ENCODE results near the gene LRRC26.

The LRRC26 gene

GRCh38 chr9:137174722-137175293 is 5.0 kb upstream of the LRRC26 start:
- Histone ChIP-seq H3K27ac (no peak overlapping the region), H3K9ac (ENCODE audit: insufficient read length) (no peak overlapping the region), H3K36me3 (ENCODE audit: insufficient read depth, low read length) (no peaks in the 10 kb centered on the region; the same call in 1 of the 2 replicates), H3K4me3 (peak overlapping the region; percentile 58), H3K9me3 (ENCODE audit: low read depth, low read length) (no peaks in the 10 kb centered on the region)
- TF ChIP-seq POLR2AphosphoS5 (IDR thresholded peaks at IDR 0.05; ENCODE audit: borderline replicate concordance, low read depth, low read length) (no peak), FOXP2 (optimal IDR thresholded peaks at IDR 0.05; ENCODE audit: control extremely low read depth, extremely low read length, insufficient read depth) (no peak)
- DNase-seq (ENCODE audit: low read depth, low spot score) = no peak

- Histone ChIP-seq H3K9me3 (ENCODE audit: low read depth, low read length) (no peaks in the 10 kb centered on the region), H3K27ac (no peak overlapping the region), H3K36me3 (ENCODE audit: insufficient read depth, low read length) (no peaks in the 10 kb centered on the region), H3K4me3 (peak overlapping the region; percentile 58), H3K9ac (ENCODE audit: insufficient read length) (no peak overlapping the region)
- no peak for DNase-seq (ENCODE audit: low read depth, low spot score)
- TF ChIP-seq POLR2AphosphoS5 (IDR thresholded peaks at IDR 0.05; ENCODE audit: borderline replicate concordance, low read depth, low read length) (no peak), EZH2 (IDR thresholded peaks at IDR 0.05) (no peak), FOXP2 (optimal IDR thresholded peaks at IDR 0.05; ENCODE audit: control extremely low read depth, extremely low read length, insufficient read depth) (no peak)
Observed at GRCh38 chr9:137173796-137174664, 4.2 kb upstream of the LRRC26 start.

GRCh38 chr9:137172901-137173795 is 3.3 kb upstream of the LRRC26 start:
- no peak overlapping the region for H3K9ac ChIP-seq (ENCODE audit: insufficient read length)
- H3K9me3 ChIP-seq (ENCODE audit: low read depth, low read length) = no peaks in the 10 kb centered on the region
- H3K27ac ChIP-seq = no peak overlapping the region
- no peak overlapping the region for H3K4me3 ChIP-seq
- TF ChIP-seq EZH2 (IDR thresholded peaks at IDR 0.05) (no peak), FOXP2 (optimal IDR thresholded peaks at IDR 0.05; ENCODE audit: control extremely low read depth, extremely low read length, insufficient read depth) (no peak), POLR2AphosphoS5 (IDR thresholded peaks at IDR 0.05; ENCODE audit: borderline replicate concordance, low read depth, low read length) (no peak)
- no peak for DNase-seq (ENCODE audit: low read depth, low spot score)
- H3K36me3 ChIP-seq (ENCODE audit: insufficient read depth, low read length) = no peaks in the 10 kb centered on the region

GRCh38 chr9:137171149-137171900 is 1.5 kb upstream of the LRRC26 start:
- H3K27ac ChIP-seq = no peak overlapping the region
- H3K36me3 ChIP-seq (ENCODE audit: insufficient read depth, low read length) = no peaks in the 10 kb centered on the region
- no peak for DNase-seq (ENCODE audit: low read depth, low spot score)
- H3K9ac ChIP-seq (ENCODE audit: insufficient read length) = no peak overlapping the region
- H3K9me3 ChIP-seq (ENCODE audit: low read depth, low read length) = no peaks in the 10 kb centered on the region
- H3K4me3 ChIP-seq = no peak overlapping the region
- TF ChIP-seq FOXP2 (optimal IDR thresholded peaks at IDR 0.05; ENCODE audit: control extremely low read depth, extremely low read length, insufficient read depth) = no peak
- TF ChIP-seq EZH2 (IDR thresholded peaks at IDR 0.05) = no peak
- no peak for TF ChIP-seq POLR2AphosphoS5 (IDR thresholded peaks at IDR 0.05; ENCODE audit: borderline replicate concordance, low read depth, low read length)

GRCh38 chr9:137170486-137171148 is 766 bp upstream of the LRRC26 start:
- H3K36me3 ChIP-seq (ENCODE audit: insufficient read depth, low read length) = no peaks in the 10 kb centered on the region
- no peak for DNase-seq (ENCODE audit: low read depth, low spot score)
- TF ChIP-seq POLR2AphosphoS5 (IDR thresholded peaks at IDR 0.05; ENCODE audit: borderline replicate concordance, low read depth, low read length) (no peak), EZH2 (IDR thresholded peaks at IDR 0.05) (no peak)
- no peak overlapping the region for H3K27ac ChIP-seq
- no peak overlapping the region for H3K4me3 ChIP-seq
- no peak overlapping the region for H3K9ac ChIP-seq (ENCODE audit: insufficient read length)
- H3K9me3 ChIP-seq (ENCODE audit: low read depth, low read length) = no peaks in the 10 kb centered on the region

- no peak overlapping the region for H3K27ac ChIP-seq
- H3K9ac ChIP-seq (ENCODE audit: insufficient read length) = no peak overlapping the region
- H3K4me3 ChIP-seq = peak overlapping the region; percentile 22; the same call in 1 of the 2 replicates
- H3K9me3 ChIP-seq (ENCODE audit: low read depth, low read length) = no peaks in the 10 kb centered on the region
- H3K36me3 ChIP-seq (ENCODE audit: insufficient read depth, low read length) = no peaks in the 10 kb centered on the region
- TF ChIP-seq FOXP2 (optimal IDR thresholded peaks at IDR 0.05; ENCODE audit: control extremely low read depth, extremely low read length, insufficient read depth) (no peak), POLR2AphosphoS5 (IDR thresholded peaks at IDR 0.05; ENCODE audit: borderline replicate concordance, low read depth, low read length) (no peak), EZH2 (IDR thresholded peaks at IDR 0.05) (peak; percentile 62)
- DNase-seq (ENCODE audit: low read depth, low spot score) = no peak
Observed at GRCh38 chr9:137168904-137169856, 671 bp downstream of the LRRC26 start.

GRCh38 chr9:137168573-137168903 is 1.3 kb downstream of the LRRC26 start:
- Histone ChIP-seq H3K9me3 (ENCODE audit: low read depth, low read length) (no peaks in the 10 kb centered on the region), H3K4me3 (no peak overlapping the region; the same call in 1 of the 2 replicates), H3K36me3 (ENCODE audit: insufficient read depth, low read length) (no peaks in the 10 kb centered on the region), H3K27ac (no peak overlapping the region), H3K9ac (ENCODE audit: insufficient read length) (no peak overlapping the region)
- DNase-seq (ENCODE audit: low read depth, low spot score) = no peak
- no peak for TF ChIP-seq FOXP2 (optimal IDR thresholded peaks at IDR 0.05; ENCODE audit: control extremely low read depth, extremely low read length, insufficient read depth)
- TF ChIP-seq EZH2 (IDR thresholded peaks at IDR 0.05) = no peak
- TF ChIP-seq POLR2AphosphoS5 (IDR thresholded peaks at IDR 0.05; ENCODE audit: borderline replicate concordance, low read depth, low read length) = no peak

All from SK-N-MC (cell line).